K562 (cell line): ENCODE results near the gene DYNLT2B. TPM values are rescaled to one million over a fixed set of nuclear protein-coding genes. Genes with fewer than 3 reads are reported as not detected.
A peak's percentile ranks its signal among the peaks of the same experiment; 100 is the strongest.

Experiments used
- ARHGAP35 ChIP-seq: fragments of 450-650 bp; IDR thresholded peaks from 2 replicates; pipeline ENCODE4 v1.6.1; 2018; ENCODE audit not compliant: partially characterized antibody
- BCOR ChIP-seq: fragments of 450-650 bp; IDR thresholded peaks from 2 replicates; pipeline ENCODE4 v1.6.1; 2016
- CHD1 ChIP-seq: fragments of 200-600 bp; sonication (generic); IDR thresholded peaks from one replicate; pipeline ENCODE4 v1.6.1; 2012; ENCODE audit warnings: mild to moderate bottlenecking, moderate library complexity, low read length, inconsistent platforms
- EGR1 ChIP-seq: fragments of 450-650 bp; conservative IDR thresholded peaks from 2 replicates; pipeline ENCODE4 v1.6.1; 2017; ENCODE audit warnings: mild to moderate bottlenecking
- EP400 ChIP-seq: fragments of 450-650 bp; IDR thresholded peaks from 2 replicates; pipeline ENCODE4 v1.6.1; 2017; ENCODE audit warnings: antibody characterized with exemption, mild to moderate bottlenecking, moderate library complexity
- EWSR1 ChIP-seq: fragments of 450-650 bp; IDR thresholded peaks from 2 replicates; pipeline ENCODE4 v1.6.1; 2018; ENCODE audit warnings: borderline replicate concordance, mild to moderate bottlenecking, low read depth, moderate library complexity; ENCODE audit not compliant: partially characterized antibody
- NONO ChIP-seq, 2 experiments: fragments of 200-400 bp in 1 of 2; fragments of 450-650 bp in 1 of 2; formaldehyde crosslinking in 1 of 2; IDR thresholded peaks; 2 replicates each; pipeline ENCODE4 v1.6.1; 2017; ENCODE audit warnings: low read depth in 2 of 2, mild to moderate bottlenecking in 2 of 2, moderate library complexity in 2 of 2, low read length in 1 of 2
- OTX1 ChIP-seq: fragments of 450-650 bp; formaldehyde crosslinking; IDR thresholded peaks from 2 replicates; pipeline ENCODE4 v1.4.0; 2022; ENCODE audit warnings: mild to moderate bottlenecking
- PHB ChIP-seq: fragments of 250-450 bp; sonication (Bioruptor Pico); IDR thresholded peaks from 2 replicates; pipeline ENCODE4 v1.5.0; 2021
- PTBP1 ChIP-seq: fragments of 200-400 bp; formaldehyde crosslinking; IDR thresholded peaks from 2 replicates; pipeline ENCODE4 v1.6.1; 2017; ENCODE audit warnings: low read depth, low read length
- SRF ChIP-seq, 2 experiments: fragments of 250-450, 450-650 bp in 1 of 2; sonication (Bioruptor Pico) in 1 of 2; sonication (generic) in 1 of 2; formaldehyde crosslinking; IDR thresholded peaks; 2 replicates each; pipeline versions ENCODE4 v1.5.0 to v1.5.1; 2020 to 2022; ENCODE audit warnings: mild to moderate bottlenecking in 1 of 2, missing genetic modification reagents in 1 of 2
- TARDBP ChIP-seq: fragments of 450-650 bp; IDR thresholded peaks from 2 replicates; pipeline ENCODE4 v1.6.1; 2016
- TSHZ1 ChIP-seq: fragments of 250-450 bp; sonication (Bioruptor Pico); IDR thresholded peaks from 2 replicates; pipeline ENCODE4 v1.4.0; 2020; ENCODE audit warnings: mild to moderate bottlenecking, moderate library complexity
- ZFX ChIP-seq: sonication (generic); formaldehyde crosslinking; IDR thresholded peaks from 2 replicates; pipeline ENCODE4 v1.8.0; 2022; ENCODE audit warnings: mild to moderate bottlenecking, missing genetic modification reagents, moderate library complexity
- ZNF146 ChIP-seq: IDR thresholded peaks from one replicate; pipeline ENCODE4 v1.6.1; 2018; ENCODE audit warnings: missing compliant biosample characterization; ENCODE audit not compliant: unreplicated experiment
- ZNF699 ChIP-seq: fragments of 250-450 bp; sonication (Bioruptor Pico); IDR thresholded peaks from 2 replicates; pipeline ENCODE4 v1.8.0; 2021; ENCODE audit warnings: mild to moderate bottlenecking, moderate library complexity; ENCODE audit not compliant: insufficient replicate concordance
- ZNF764 ChIP-seq: fragments of 250-450 bp; sonication (Bioruptor Pico); IDR thresholded peaks from 2 replicates; pipeline ENCODE4 v1.4.0; 2020; ENCODE audit warnings: low read depth, mild to moderate bottlenecking, moderate library complexity
- polyA plus RNA-seq, 8 experiments: library from polyadenylated mRNA; depleted of rRNA in 4 of 8; stranded (reverse) in 5 of 8; unstranded in 3 of 8; fragments of >200 nt; fragmentation: Nextera tagmentation in 2 of 8; fragmentation: Illumina TruSeq in 1 of 8; extraction: Ambion mirVana in 2 of 8; extraction: Trizol in 1 of 8; gene quantifications; 2 replicates each; pipeline versions ENCODE4 v1.2.1 to v1.2.3, GENCODE V29; 2011 to 2014; ENCODE audit warnings: inconsistent platforms in 1 of 8, missing spikeins in 1 of 8
- total RNA-seq, 7 experiments: library from RNA; depleted of rRNA in 6 of 7; stranded (reverse); fragments of >200 nt in 6 of 7; fragmentation: Illumina TruSeq in 2 of 7; extraction: Trizol in 2 of 7; gene quantifications; 2 replicates each; pipeline versions ENCODE4 v1.2.1 to v1.2.3, GENCODE V29; 2011 to 2021; ENCODE audit warnings: low replicate concordance in 1 of 7
- TF ChIP-seq, protein P1 (sequence below): sonication (generic); formaldehyde crosslinking; IDR thresholded peaks from 2 replicates; pipeline ENCODE4 v1.8.1; 2023; ENCODE audit warnings: missing genetic modification reagents, mild to moderate bottlenecking, borderline replicate concordance
- TF ChIP-seq, protein P2 (sequence below), 2 experiments: fragments of 450-650 bp in 1 of 2; sonication (generic) in 1 of 2; formaldehyde crosslinking in 1 of 2; IDR thresholded peaks in 1 of 2; conservative IDR thresholded peaks in 1 of 2; 2 replicates each; pipeline versions ENCODE4 v1.6.1 to v1.8.1; 2016 to 2023; ENCODE audit warnings: mild to moderate bottlenecking in 2 of 2, moderate library complexity in 2 of 2, inconsistent platforms in 1 of 2, missing genetic modification reagents in 1 of 2

Gene DYNLT2B
- total and polyA plus RNA-seq, 9 of the 15 experiments (the other 6 are each of a cell fraction or from before 2014, with no cell fraction given), result 6.5 to 19.9 (median 8.7) TPM

DNA sequence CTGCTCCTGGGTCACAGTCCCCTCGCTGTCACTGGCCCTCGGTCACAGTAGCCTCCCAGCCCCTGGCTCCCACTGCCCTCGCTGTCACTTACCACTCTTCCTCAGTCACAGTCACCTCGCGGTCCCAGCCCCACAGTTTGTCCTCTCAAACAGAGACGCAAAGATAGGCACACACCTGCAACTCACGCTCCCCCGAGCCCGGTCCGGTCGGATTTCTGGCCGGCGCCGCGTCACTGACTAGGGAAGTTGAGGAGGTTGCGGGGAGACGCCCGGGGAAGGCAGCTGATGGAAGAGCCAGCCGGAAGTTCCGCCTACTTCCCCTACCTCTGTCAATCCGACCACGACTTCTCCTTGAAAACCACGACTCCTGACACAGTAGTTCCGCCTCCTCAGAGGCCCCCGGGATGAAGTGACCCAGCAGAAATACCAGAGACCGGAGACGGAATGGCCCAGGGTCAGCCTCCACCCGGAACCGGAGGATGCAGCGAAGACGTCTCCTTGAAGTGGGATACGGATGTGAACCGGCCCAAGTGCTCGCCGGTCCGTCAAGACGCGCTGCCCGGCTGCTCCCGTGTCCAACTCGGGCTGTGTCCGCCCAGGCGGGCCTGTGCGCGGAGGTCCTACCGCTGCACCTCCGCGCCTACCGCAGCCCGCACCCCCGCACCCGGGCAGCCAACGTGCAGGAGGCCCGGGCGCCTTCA lies 30.4 kb downstream of the DYNLT2B start, which contains the start of gene PCYT1A (continued):
- TF ChIP-seq CHD1 (peak; percentile 83), BCOR (peak; percentile 81), ZFX (CRISPR knock-in tag) (peak; percentile 96), SRF (CRISPR knock-in tag; IDR thresholded peaks at IDR 0.05) (peak in 1 of 2 experiments; percentile 34; a peak in 1 of 4 replicates), EWSR1 (no peak), EGR1 (no peak; the same call in none of the 2 replicates), TARDBP (no peak), ZNF764 (CRISPR knock-in tag) (peak; percentile 10; the same call in 1 of the 2 replicates), ZNF146 (CRISPR knock-in tag) (no peak), ZNF699 (CRISPR knock-in tag) (no peak), PTBP1 (no peak), NONO (IDR thresholded peaks at IDR 0.05; ENCODE audit: low read depth in 2 of 2, low read length in 1 of 2) (peak; percentile 35 to 66; a peak in 2 of 4 replicates), TSHZ1 (CRISPR knock-in tag) (no peak), OTX1 (CRISPR knock-in tag) (peak; percentile 76; the same call in 1 of the 2 replicates), EP400 (peak; percentile 91), ARHGAP35 (no peak), PHB (CRISPR knock-in tag) (no peak)
- TF ChIP-seq, protein P1, sequence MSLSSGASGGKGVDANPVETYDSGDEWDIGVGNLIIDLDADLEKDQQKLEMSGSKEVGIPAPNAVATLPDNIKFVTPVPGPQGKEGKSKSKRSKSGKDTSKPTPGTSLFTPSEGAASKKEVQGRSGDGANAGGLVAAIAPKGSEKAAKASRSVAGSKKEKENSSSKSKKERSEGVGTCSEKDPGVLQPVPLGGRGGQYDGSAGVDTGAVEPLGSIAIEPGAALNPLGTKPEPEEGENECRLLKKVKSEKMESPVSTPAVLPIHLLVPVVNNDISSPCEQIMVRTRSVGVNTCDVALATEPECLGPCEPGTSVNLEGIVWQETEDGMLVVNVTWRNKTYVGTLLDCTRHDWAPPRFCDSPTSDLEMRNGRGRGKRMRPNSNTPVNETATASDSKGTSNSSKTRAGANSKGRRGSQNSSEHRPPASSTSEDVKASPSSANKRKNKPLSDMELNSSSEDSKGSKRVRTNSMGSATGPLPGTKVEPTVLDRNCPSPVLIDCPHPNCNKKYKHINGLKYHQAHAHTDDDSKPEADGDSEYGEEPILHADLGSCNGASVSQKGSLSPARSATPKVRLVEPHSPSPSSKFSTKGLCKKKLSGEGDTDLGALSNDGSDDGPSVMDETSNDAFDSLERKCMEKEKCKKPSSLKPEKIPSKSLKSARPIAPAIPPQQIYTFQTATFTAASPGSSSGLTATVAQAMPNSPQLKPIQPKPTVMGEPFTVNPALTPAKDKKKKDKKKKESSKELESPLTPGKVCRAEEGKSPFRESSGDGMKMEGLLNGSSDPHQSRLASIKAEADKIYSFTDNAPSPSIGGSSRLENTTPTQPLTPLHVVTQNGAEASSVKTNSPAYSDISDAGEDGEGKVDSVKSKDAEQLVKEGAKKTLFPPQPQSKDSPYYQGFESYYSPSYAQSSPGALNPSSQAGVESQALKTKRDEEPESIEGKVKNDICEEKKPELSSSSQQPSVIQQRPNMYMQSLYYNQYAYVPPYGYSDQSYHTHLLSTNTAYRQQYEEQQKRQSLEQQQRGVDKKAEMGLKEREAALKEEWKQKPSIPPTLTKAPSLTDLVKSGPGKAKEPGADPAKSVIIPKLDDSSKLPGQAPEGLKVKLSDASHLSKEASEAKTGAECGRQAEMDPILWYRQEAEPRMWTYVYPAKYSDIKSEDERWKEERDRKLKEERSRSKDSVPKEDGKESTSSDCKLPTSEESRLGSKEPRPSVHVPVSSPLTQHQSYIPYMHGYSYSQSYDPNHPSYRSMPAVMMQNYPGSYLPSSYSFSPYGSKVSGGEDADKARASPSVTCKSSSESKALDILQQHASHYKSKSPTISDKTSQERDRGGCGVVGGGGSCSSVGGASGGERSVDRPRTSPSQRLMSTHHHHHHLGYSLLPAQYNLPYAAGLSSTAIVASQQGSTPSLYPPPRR (CRISPR knock-in tag), result no peak
- TF ChIP-seq, protein P2, sequence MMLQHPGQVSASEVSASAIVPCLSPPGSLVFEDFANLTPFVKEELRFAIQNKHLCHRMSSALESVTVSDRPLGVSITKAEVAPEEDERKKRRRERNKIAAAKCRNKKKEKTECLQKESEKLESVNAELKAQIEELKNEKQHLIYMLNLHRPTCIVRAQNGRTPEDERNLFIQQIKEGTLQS (IDR thresholded peaks at IDR 0.05), result peak; percentile 40; the same call in 1 of the 2 replicates
- TF ChIP-seq, protein P2 (CRISPR knock-in tag; conservative IDR thresholded peaks at IDR 0.05), result 0 out of 2 replicates have a peak, but pooled peaks have one; percentile 69
